Measurements from ENCODE around the gene TMEM88. TPM values are rescaled to one million over a fixed set of nuclear protein-coding genes. Genes with fewer than 3 reads are reported as not detected.

Gene TMEM88
- total and polyA plus RNA-seq, 2 of the 8 experiments (the other 6 are each of a cell fraction or from before 2014, with no cell fraction given), result 0.69 to 8.8 TPM

GRCh38 chr17:7845359-7846062, 9.4 kb upstream of the TMEM88 start:
- no peak for TF ChIP-seq ATF2 (IDR thresholded peaks at IDR 0.05; ENCODE audit: low read length)
- TF ChIP-seq SAP30 (IDR thresholded peaks at IDR 0.05; ENCODE audit: insufficient read depth, insufficient replicate concordance, low read length), result no peak
- WGBS, 2 experiments (ENCODE audit: extremely low coverage in 1 of 2, insufficient coverage in 1 of 2, insufficient read length in 1 of 2, insufficient replicate concordance in 2 of 2, low coverage in 1 of 2, low lambda C conversion rate in 2 of 2, missing lambda C conversion rate in 1 of 2), result 81% methylated on average over 15 of the region's 15 CpGs; no CpG with 5 or more reads in 1 of the 2 experiments
- H3K79me1 ChIP-seq (ENCODE audit: low read depth, low read length), result no peaks in the 10 kb centered on the region
- H2BK12ac ChIP-seq (ENCODE audit: low read depth, low read length), result no peak overlapping the region
- H4K5ac ChIP-seq (ENCODE audit: insufficient read length, low read depth, low read length), result no peak overlapping the region
- H2BK5ac ChIP-seq (ENCODE audit: low read depth, low read length), result no peak overlapping the region
- H3K79me2 ChIP-seq (ENCODE audit: control insufficient read depth in 1 of 2, insufficient read depth in 2 of 2, low read length in 2 of 2), result no peaks in the 10 kb centered on the region
- H3K18ac ChIP-seq (ENCODE audit: extremely low read depth, low read length), result no peak overlapping the region
- no peak overlapping the region for H2AFZ ChIP-seq (ENCODE audit: low read length)
- ChIA-PET CTCF (ENCODE audit: partially characterized antibody) (interaction anchor here (0.6 to 2.1 kb wide), 16 partner anchors 8 to 274 kb away, joined by 3 to 10 read pairs (median 4); partner anchors contain the start of genes CYB5D1 and NAA38), POLR2A (ENCODE audit: partially characterized antibody) (interaction anchor here (0.6 to 4.2 kb wide), 8 partner anchors 8 to 144 kb away, joined by 3 to 22 read pairs (median 10); partner anchors contain the start of genes CYB5D1, KDM6B, NAA38 and TMEM88)
- peaks cover 5 to 19% (median 11%) of the 10 kb centered on the region in 4 experiments; a peak in 6 of 7 replicates for H3K4me1 ChIP-seq (replicated peaks in 1 of 4; ENCODE audit: control insufficient read depth in 3 of 4, insufficient read depth in 4 of 4, low read length in 3 of 4)
- peak overlapping the region in 1 of 4 experiments; percentile 90; a peak in 4 of 8 replicates for H3K4me3 ChIP-seq (ENCODE audit: extremely low read depth in 1 of 4, insufficient read depth in 2 of 4, low read depth in 3 of 4, low read length in 4 of 4)
- H3K14ac ChIP-seq (ENCODE audit: insufficient read length), result no peak overlapping the region
- H3K9me3 ChIP-seq (ENCODE audit: insufficient read depth in 2 of 2, low read depth in 1 of 2, low read length in 1 of 2), result no peaks in the 10 kb centered on the region
- no peak overlapping the region for H3K4ac ChIP-seq (replicated peaks; ENCODE audit: insufficient read length, low read depth, low read length)
- H3K23ac ChIP-seq (ENCODE audit: insufficient read length), result no peak overlapping the region
- DNase-seq (ENCODE audit: low read depth in 1 of 2, low spot score in 2 of 2) (no peak), FAIRE-seq (no peak)
- peak overlapping the region; percentile 65; the same call in 1 of the 2 replicates for H4K8ac ChIP-seq (ENCODE audit: extremely low read depth, insufficient read depth, low read length)
- no peak overlapping the region for H2AK5ac ChIP-seq (ENCODE audit: low read depth, low read length)
- no peak overlapping the region for H2BK15ac ChIP-seq (ENCODE audit: low read length)
- no peak overlapping the region for H3K56ac ChIP-seq (replicated peaks; ENCODE audit: insufficient read length, low read depth, low read length)
- no peak overlapping the region for H3K9ac ChIP-seq (replicated peaks in 1 of 4; ENCODE audit: extremely low read depth in 1 of 4, low read depth in 3 of 4, low read length in 3 of 4)
- peaks cover 34% of the 10 kb centered on the region for H3K23me2 ChIP-seq (ENCODE audit: low read depth, low read length)
- peaks cover 12 to 29% of the 10 kb centered on the region in 2 experiments for H4K20me1 ChIP-seq (replicated peaks in 1 of 2; ENCODE audit: control insufficient read depth in 1 of 2, insufficient read depth in 2 of 2, low read length in 2 of 2)
- no peak overlapping the region for H2BK20ac ChIP-seq (ENCODE audit: low read length)
- no peaks in the 10 kb centered on the region; a peak in 3 of 8 replicates for H3K36me3 ChIP-seq (ENCODE audit: control insufficient read depth in 2 of 4, insufficient read depth in 4 of 4, low read length in 3 of 4)
- H3K27ac ChIP-seq (ENCODE audit: low read depth, low read length), result no peak overlapping the region
- peak overlapping the region; percentile 96 to 100 for H3K4me2 ChIP-seq (ENCODE audit: insufficient read depth in 1 of 2, low read depth in 2 of 2, low read length in 2 of 2)
- no peak overlapping the region for H4K91ac ChIP-seq (replicated peaks; ENCODE audit: insufficient read length, low read length)
- H3K27me3 ChIP-seq (replicated peaks in 1 of 4; ENCODE audit: control insufficient read depth in 3 of 4, extremely low read depth in 1 of 4, insufficient read depth in 3 of 4, low read length in 3 of 4), result peaks cover 7 to 30% (median 27%) of the 10 kb centered on the region in 4 experiments
- H2BK120ac ChIP-seq (replicated peaks; ENCODE audit: low read depth, low read length), result no peak overlapping the region
